ENCODE results near the gene ELN. TPM values are rescaled to one million over a fixed set of nuclear protein-coding genes. Genes with fewer than 3 reads are reported as not detected.

The ELN gene
- total and polyA plus RNA-seq, 9 of the 15 experiments (the other 6 are each of a cell fraction or from before 2014, with no cell fraction given), result 0.20 TPM; not detected in 8

DNA sequence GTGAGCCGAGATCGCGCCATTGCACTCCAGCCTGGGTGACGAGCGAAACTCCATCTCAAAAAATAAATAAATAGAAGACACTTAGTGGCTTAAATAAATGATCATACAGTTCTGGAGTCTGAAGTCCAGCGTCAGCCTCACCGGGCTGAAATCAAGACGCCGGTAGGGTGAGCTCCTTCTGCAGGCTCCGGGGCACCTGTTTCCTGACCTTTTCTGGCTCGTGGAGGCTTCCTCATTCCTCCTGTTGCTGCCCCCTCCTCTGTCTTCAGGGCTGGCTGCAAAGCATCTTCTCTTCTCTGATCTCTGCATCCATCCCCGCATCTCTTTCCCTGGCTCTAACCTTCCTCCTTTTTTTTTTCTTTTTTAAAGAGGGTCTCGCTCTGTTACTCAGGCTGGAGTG lies 88.4 kb downstream of the ELN start:
- BruUV-seq (replicated peaks), result no TSS peak
- intact Hi-C loops (cut with micrococcal nuclease) (no loop called here), in situ Hi-C loops (cut with MboI) (no loop called here)
- FAIRE-seq, result no peak
- Histone ChIP-seq H3K9ac (ENCODE audit: insufficient read depth in 1 of 2, low read depth in 2 of 2, low read length in 2 of 2) (no peak overlapping the region), H3K4me3 (no peak overlapping the region), H3K27ac (ENCODE audit: extremely low read depth, low read depth, low read length) (no peak overlapping the region), H3K36me3 (ENCODE audit: control insufficient read depth, insufficient read depth, low read length) (peaks cover 43% of the 10 kb centered on the region; the same call in 2 of the 3 replicates), H3K9me3 (replicated peaks; ENCODE audit: control insufficient read depth, insufficient read depth, low read depth, low read length) (no peaks in the 10 kb centered on the region), H3K79me2 (ENCODE audit: control insufficient read depth, insufficient read depth, low read length) (no peaks in the 10 kb centered on the region), H4K20me1 (replicated peaks; ENCODE audit: control insufficient read depth, insufficient read depth, low read length) (no peaks in the 10 kb centered on the region), H3K4me1 (replicated peaks in 1 of 2; ENCODE audit: control insufficient read depth in 2 of 2, insufficient read depth in 2 of 2, low read length in 2 of 2) (peaks cover 0 to 11% of the 10 kb centered on the region in 2 experiments; a peak in 1 of 5 replicates), H3K4me2 (ENCODE audit: insufficient read depth, low read length) (no peak overlapping the region), H2AFZ (ENCODE audit: low read depth, low read length) (no peak overlapping the region), H3K27me3 (ENCODE audit: control insufficient read depth in 2 of 2, insufficient read depth in 2 of 2, low read length in 2 of 2) (no peaks in the 10 kb centered on the region), H3K9me1 (ENCODE audit: control insufficient read depth, insufficient read depth, low read length) (no peaks in the 10 kb centered on the region)
- ChIA-PET CTCF (ENCODE audit: low intra/inter-chr PET ratio) (no interaction called here), POLR2A (interaction anchor here (0.6 to 1.8 kb wide), 2 partner anchors 12 to 791 kb away, joined by 3 to 5 read pairs; no protein-coding TSS in a partner anchor)
- DNase-seq (ENCODE audit: extremely low read depth in 1 of 4, low spot score in 3 of 4), result peak in 1 of 4 experiments; percentile 5
- 91% methylated on average over 11 of the region's 13 CpGs for WGBS (ENCODE audit: insufficient coverage, low coverage, missing lambda C conversion rate)
- ATAC-seq, result no peak
- TF ChIP-seq, protein P1, sequence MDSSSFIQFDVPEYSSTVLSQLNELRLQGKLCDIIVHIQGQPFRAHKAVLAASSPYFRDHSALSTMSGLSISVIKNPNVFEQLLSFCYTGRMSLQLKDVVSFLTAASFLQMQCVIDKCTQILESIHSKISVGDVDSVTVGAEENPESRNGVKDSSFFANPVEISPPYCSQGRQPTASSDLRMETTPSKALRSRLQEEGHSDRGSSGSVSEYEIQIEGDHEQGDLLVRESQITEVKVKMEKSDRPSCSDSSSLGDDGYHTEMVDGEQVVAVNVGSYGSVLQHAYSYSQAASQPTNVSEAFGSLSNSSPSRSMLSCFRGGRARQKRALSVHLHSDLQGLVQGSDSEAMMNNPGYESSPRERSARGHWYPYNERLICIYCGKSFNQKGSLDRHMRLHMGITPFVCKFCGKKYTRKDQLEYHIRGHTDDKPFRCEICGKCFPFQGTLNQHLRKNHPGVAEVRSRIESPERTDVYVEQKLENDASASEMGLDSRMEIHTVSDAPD (CRISPR knock-in tag; IDR thresholded peaks at IDR 0.05), result no peak
- TF ChIP-seq ZNF280A (IDR thresholded peaks at IDR 0.05; ENCODE audit: low read depth, partially characterized antibody) (no peak), ZNF79 (CRISPR knock-in tag; IDR thresholded peaks at IDR 0.05; ENCODE audit: low read depth) (no peak), FOS (IDR thresholded peaks at IDR 0.05; ENCODE audit: extremely low read depth, insufficient read length) (no peak), HMGN3 (IDR thresholded peaks at IDR 0.05; ENCODE audit: borderline replicate concordance, extremely low read depth, insufficient read length, low read depth, low read length) (no peak), ZNF609 (CRISPR knock-in tag; IDR thresholded peaks at IDR 0.05; ENCODE audit: borderline replicate concordance) (no peak), CHAMP1 (IDR thresholded peaks at IDR 0.05) (no peak), RBM17 (IDR thresholded peaks at IDR 0.05; ENCODE audit: borderline replicate concordance, low read depth, low read length) (no peak), PHB (CRISPR knock-in tag; IDR thresholded peaks at IDR 0.05) (no peak), BCOR (IDR thresholded peaks at IDR 0.05) (no peak), RBM25 (IDR thresholded peaks at IDR 0.05; ENCODE audit: low read depth, low read length, severe bottlenecking) (no peak), FOSL1 (tag; conservative IDR thresholded peaks at IDR 0.05) (no peak)
